GM12878 (cell line): ENCODE results near the gene RPS6KA2. TPM values are rescaled to one million over a fixed set of nuclear protein-coding genes. Genes with fewer than 3 reads are reported as not detected.

Experiments used
- CREB1 ChIP-seq: IDR thresholded peaks from 2 replicates; pipeline ENCODE4 v1.6.1; 2012; ENCODE audit warnings: low read depth, mild to moderate bottlenecking, inconsistent platforms
- EGR1 ChIP-seq, 2 experiments: IDR thresholded peaks; 1 replicate in 1 of 2; 2 replicates in 1 of 2; pipeline ENCODE4 v1.6.1; 2011 to 2012; ENCODE audit warnings: low read depth in 2 of 2, low read length in 2 of 2, borderline replicate concordance in 1 of 2, mild to moderate bottlenecking in 1 of 2, moderate library complexity in 1 of 2
- ETV6 ChIP-seq, 2 experiments: fragments of 450-650 bp in 1 of 2; IDR thresholded peaks in 1 of 2; conservative IDR thresholded peaks in 1 of 2; 2 replicates each; pipeline ENCODE4 v1.6.1; 2014; ENCODE audit warnings: antibody characterized with exemption in 1 of 2, borderline replicate concordance in 1 of 2, low read depth in 1 of 2, mild to moderate bottlenecking in 1 of 2, moderate library complexity in 1 of 2
- HDGF ChIP-seq: fragments of 450-650 bp; IDR thresholded peaks from 2 replicates; pipeline ENCODE4 v1.6.1; 2016; ENCODE audit warnings: antibody characterized with exemption
- IKZF1 ChIP-seq: fragments of 450-650 bp; conservative IDR thresholded peaks from 2 replicates; pipeline ENCODE4 v1.6.1; 2017; ENCODE audit warnings: antibody characterized with exemption, mild to moderate bottlenecking
- LARP7 ChIP-seq: fragments of 450-650 bp; IDR thresholded peaks from 2 replicates; pipeline ENCODE4 v1.6.1; 2017; ENCODE audit warnings: mild to moderate bottlenecking
- MEF2B ChIP-seq: fragments of 450-650 bp; IDR thresholded peaks from 2 replicates; pipeline ENCODE4 v1.6.1; 2018; ENCODE audit warnings: mild to moderate bottlenecking, moderate library complexity; ENCODE audit not compliant: partially characterized antibody, poor library complexity, severe bottlenecking
- POLR2A ChIP-seq: IDR thresholded peaks from 2 replicates; pipeline ENCODE4 v1.6.1; 2011; ENCODE audit warnings: low read depth, mild to moderate bottlenecking, low read length
- POU2F2 ChIP-seq: IDR thresholded peaks from 3 replicates; pipeline ENCODE4 v1.6.1; 2011; ENCODE audit warnings: low read depth, mild to moderate bottlenecking, low read length, borderline replicate concordance
- RFX5 ChIP-seq: IDR thresholded peaks from 2 replicates; pipeline ENCODE4 v1.6.1; 2011; ENCODE audit warnings: low read depth, low read length, improper control_type of control experiment
- SP1 ChIP-seq: IDR thresholded peaks from one replicate; pipeline ENCODE4 v1.6.1; 2011; ENCODE audit warnings: low read depth, low read length
- ZBED1 ChIP-seq: IDR thresholded peaks from 2 replicates; pipeline ENCODE4 v1.6.1; 2016; ENCODE audit warnings: borderline replicate concordance
- polyA plus RNA-seq, 11 experiments: library from polyadenylated mRNA; depleted of rRNA in 4 of 11; unstranded in 6 of 11; stranded (reverse) in 5 of 11; fragments of >200 nt; fragmentation: Nextera tagmentation in 4 of 11; fragmentation: Illumina TruSeq in 1 of 11; extraction: Ambion mirVana in 4 of 11; extraction: Trizol in 1 of 11; gene quantifications; 1 replicate in 1 of 11; 2 replicates in 10 of 11; pipeline versions ENCODE4 v1.2.1 to v1.2.3, GENCODE V29; 2011 to 2016; ENCODE audit warnings: inconsistent platforms in 2 of 11, missing spikeins in 2 of 11, low read depth in 1 of 11
- total RNA-seq, 4 experiments: library from RNA; depleted of rRNA in 3 of 4; stranded (reverse); fragments of >200 nt in 3 of 4; fragmentation: Illumina TruSeq in 1 of 4; extraction: Trizol in 1 of 4; gene quantifications; 2 replicates each; pipeline versions ENCODE4 v1.2.1 to v1.2.3, GENCODE V29; 2013 to 2021
- TF ChIP-seq, protein P1 (sequence below): fragments of 450-650 bp; IDR thresholded peaks from 2 replicates; pipeline ENCODE4 v1.6.1; 2016; ENCODE audit warnings: mild to moderate bottlenecking
- TF ChIP-seq, protein P2 (sequence below): IDR thresholded peaks from 2 replicates; pipeline ENCODE4 v1.6.1; 2011; ENCODE audit warnings: mild to moderate bottlenecking, low read depth, low read length, moderate library complexity; ENCODE audit not compliant: insufficient replicate concordance

RPS6KA2 gene
- total and polyA plus RNA-seq, 10 of the 15 experiments (the other 5 are each of a cell fraction or from before 2014, with no cell fraction given) = 0.02 to 1.0 (median 0.22) TPM; not detected in 1

DNA sequence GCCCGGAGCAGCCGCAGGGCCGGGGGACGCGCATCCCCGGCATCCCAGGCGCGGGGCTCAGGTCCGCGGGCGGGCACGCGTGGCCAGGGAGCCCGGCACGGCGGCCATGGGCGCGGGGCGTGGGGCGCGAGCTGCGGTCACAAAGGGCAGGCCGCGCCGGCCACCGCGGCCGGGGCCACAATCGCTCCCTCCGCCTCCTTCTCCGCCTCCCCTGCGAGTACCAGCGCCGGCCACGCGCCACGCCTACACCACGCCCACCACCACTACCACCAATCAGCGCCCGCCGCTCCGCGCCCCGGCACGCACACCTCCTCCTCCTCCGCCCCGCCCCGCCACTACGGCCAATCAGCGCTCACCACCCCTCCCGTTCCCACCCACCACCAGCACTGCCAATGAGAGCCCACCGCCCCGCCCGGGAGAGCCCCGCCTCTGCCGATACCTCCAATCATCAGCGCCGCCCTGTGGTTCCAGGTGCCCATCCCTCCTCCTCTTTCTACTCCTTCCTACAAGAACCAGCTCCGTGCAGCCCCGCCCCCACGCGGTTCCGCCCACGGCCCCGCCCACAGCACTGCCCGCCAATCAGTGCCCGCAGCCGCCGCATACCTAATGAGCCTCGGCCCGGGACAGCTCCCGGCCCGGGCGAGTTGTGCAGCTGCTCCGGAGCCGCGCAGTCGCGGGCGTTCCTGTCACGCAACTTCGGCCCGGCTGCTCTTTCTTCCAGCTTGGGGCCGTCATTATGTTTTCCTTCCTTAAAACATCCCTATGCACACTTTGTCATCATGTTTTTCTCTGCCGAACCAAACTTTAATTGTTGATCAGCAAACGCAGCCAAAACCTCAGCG is at the start of gene RPS6KA2 (continued):
- no peak for TF ChIP-seq ETV6 (conservative IDR thresholded peaks at IDR 0.05 in 1 of 2, IDR thresholded peaks at IDR 0.05 in 1 of 2; ENCODE audit: borderline replicate concordance in 1 of 2, low read depth in 1 of 2)
- TF ChIP-seq, protein P1, sequence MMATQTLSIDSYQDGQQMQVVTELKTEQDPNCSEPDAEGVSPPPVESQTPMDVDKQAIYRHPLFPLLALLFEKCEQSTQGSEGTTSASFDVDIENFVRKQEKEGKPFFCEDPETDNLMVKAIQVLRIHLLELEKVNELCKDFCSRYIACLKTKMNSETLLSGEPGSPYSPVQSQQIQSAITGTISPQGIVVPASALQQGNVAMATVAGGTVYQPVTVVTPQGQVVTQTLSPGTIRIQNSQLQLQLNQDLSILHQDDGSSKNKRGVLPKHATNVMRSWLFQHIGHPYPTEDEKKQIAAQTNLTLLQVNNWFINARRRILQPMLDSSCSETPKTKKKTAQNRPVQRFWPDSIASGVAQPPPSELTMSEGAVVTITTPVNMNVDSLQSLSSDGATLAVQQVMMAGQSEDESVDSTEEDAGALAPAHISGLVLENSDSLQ = peak; percentile 93
- peak; percentile 57; the same call in 1 of the 3 replicates for TF ChIP-seq POU2F2
- peak; percentile 43 for TF ChIP-seq IKZF1
- peak; percentile 42; the same call in 1 of the 2 replicates for TF ChIP-seq LARP7
- TF ChIP-seq, protein P2, sequence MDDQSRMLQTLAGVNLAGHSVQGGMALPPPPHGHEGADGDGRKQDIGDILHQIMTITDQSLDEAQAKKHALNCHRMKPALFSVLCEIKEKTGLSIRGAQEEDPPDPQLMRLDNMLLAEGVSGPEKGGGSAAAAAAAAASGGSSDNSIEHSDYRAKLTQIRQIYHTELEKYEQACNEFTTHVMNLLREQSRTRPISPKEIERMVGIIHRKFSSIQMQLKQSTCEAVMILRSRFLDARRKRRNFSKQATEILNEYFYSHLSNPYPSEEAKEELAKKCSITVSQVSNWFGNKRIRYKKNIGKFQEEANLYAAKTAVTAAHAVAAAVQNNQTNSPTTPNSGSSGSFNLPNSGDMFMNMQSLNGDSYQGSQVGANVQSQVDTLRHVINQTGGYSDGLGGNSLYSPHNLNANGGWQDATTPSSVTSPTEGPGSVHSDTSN = peak; percentile 71
- TF ChIP-seq EGR1 (IDR thresholded peaks at IDR 0.05; ENCODE audit: borderline replicate concordance in 1 of 2, low read depth in 2 of 2, low read length in 2 of 2) = 0 out of 3 replicates have a peak, but pooled peaks of 1 of the 2 experiments have one; percentile 57
- TF ChIP-seq ZBED1 = no peak
- TF ChIP-seq HDGF = peak; percentile 99
- TF ChIP-seq SP1 = peak; percentile 89
- TF ChIP-seq CREB1 = 0 out of 2 replicates have a peak, but pooled peaks have one; percentile 59
- TF ChIP-seq POLR2A = peak; percentile 71
- no peak for TF ChIP-seq RFX5
- TF ChIP-seq MEF2B = no peak
